H9 (cell line): ENCODE data around the gene NUDT3. TPM values are rescaled to one million over a fixed set of nuclear protein-coding genes. Genes with fewer than 3 reads are reported as not detected.

ENCODE experiments used
- DNase-seq: peaks from one replicate; pipeline ENCODE4 v3.0.0-alpha.2; 2017
- H2AFZ ChIP-seq: one replicate; pipeline ENCODE4 v1.6.1; 2013; ENCODE audit warnings: mild to moderate bottlenecking, low read length, control low read depth, moderate library complexity
- H2AK5ac ChIP-seq: 2 replicates; pipeline ENCODE4 v1.6.1; 2013; ENCODE audit warnings: low read length, control low read depth, mixed read lengths; ENCODE audit not compliant: insufficient read length
- H2BK120ac ChIP-seq: one replicate; pipeline ENCODE4 v1.6.1; 2013; ENCODE audit warnings: low read depth, mild to moderate bottlenecking, low read length, control low read depth, inconsistent platforms; ENCODE audit not compliant: poor library complexity, severe bottlenecking
- H2BK12ac ChIP-seq: 2 replicates; pipeline ENCODE4 v1.6.1; 2013; ENCODE audit warnings: low read length, control low read depth, mixed read lengths, low read depth; ENCODE audit not compliant: insufficient read length
- H2BK15ac ChIP-seq: 2 replicates; pipeline ENCODE4 v1.6.1; 2013; ENCODE audit warnings: low read depth, low read length, control low read depth
- H2BK20ac ChIP-seq: one replicate; pipeline ENCODE4 v1.6.1; 2013; ENCODE audit warnings: low read depth, mild to moderate bottlenecking, low read length, control low read depth, inconsistent platforms; ENCODE audit not compliant: poor library complexity, severe bottlenecking
- H2BK5ac ChIP-seq: 2 replicates; pipeline ENCODE4 v1.6.1; 2013; ENCODE audit warnings: low read length, control low read depth, mixed read lengths; ENCODE audit not compliant: insufficient read length
- H3K14ac ChIP-seq: 2 replicates; pipeline ENCODE4 v1.6.1; 2013; ENCODE audit warnings: low read length, control low read depth; ENCODE audit not compliant: insufficient read depth
- H3K18ac ChIP-seq: 2 replicates; pipeline ENCODE4 v1.6.1; 2013; ENCODE audit warnings: low read depth, mild to moderate bottlenecking, mixed read lengths, low read length, control low read depth; ENCODE audit not compliant: insufficient read length
- H3K23ac ChIP-seq: 2 replicates; pipeline ENCODE4 v1.6.1; 2013; ENCODE audit warnings: low read length, control low read depth, mixed read lengths, low read depth; ENCODE audit not compliant: insufficient read length
- H3K23me2 ChIP-seq: 2 replicates; pipeline ENCODE4 v1.6.1; 2013; ENCODE audit warnings: low read depth, mild to moderate bottlenecking, mixed read lengths, low read length, control low read depth; ENCODE audit not compliant: insufficient read length, poor library complexity, severe bottlenecking
- H3K27ac ChIP-seq: 2 replicates; pipeline ENCODE4 v1.5.1; 2013; ENCODE audit warnings: low read length, control low read depth, mixed read lengths, low read depth; ENCODE audit not compliant: insufficient read length
- H3K27me3 ChIP-seq: 2 replicates; pipeline ENCODE4 v1.6.1; 2013; ENCODE audit warnings: low read length, control low read depth, inconsistent platforms; ENCODE audit not compliant: insufficient read depth
- H3K4ac ChIP-seq: 2 replicates; pipeline ENCODE4 v1.6.1; 2013; ENCODE audit warnings: low read depth, mild to moderate bottlenecking, control low read depth, inconsistent platforms, low read length, moderate library complexity
- H3K4me1 ChIP-seq: 2 replicates; pipeline ENCODE4 v1.6.1; 2013; ENCODE audit warnings: low read length, control low read depth, inconsistent platforms; ENCODE audit not compliant: insufficient read depth
- H3K4me2 ChIP-seq: 2 replicates; pipeline ENCODE4 v1.6.1; 2013; ENCODE audit warnings: low read length, control low read depth, mixed read lengths; ENCODE audit not compliant: insufficient read length, insufficient read depth
- H3K56ac ChIP-seq: 2 replicates; pipeline ENCODE4 v1.6.1; 2013; ENCODE audit warnings: low read depth, mild to moderate bottlenecking, mixed read lengths, low read length, control low read depth; ENCODE audit not compliant: insufficient read length
- H3K79me1 ChIP-seq: 2 replicates; pipeline ENCODE4 v1.6.1; 2013; ENCODE audit warnings: low read depth, mild to moderate bottlenecking, moderate library complexity, low read length, control low read depth, inconsistent platforms; ENCODE audit not compliant: insufficient read depth, poor library complexity, severe bottlenecking
- H3K79me2 ChIP-seq: 2 replicates; pipeline ENCODE4 v1.6.1; 2013; ENCODE audit warnings: low read length, control low read depth, inconsistent platforms; ENCODE audit not compliant: insufficient read depth
- H3K9ac ChIP-seq: 2 replicates; pipeline ENCODE4 v1.6.1; 2013; ENCODE audit warnings: low read length, control low read depth, mixed read lengths; ENCODE audit not compliant: insufficient read length; ENCODE audit errors: extremely low read depth
- H3K9me3 ChIP-seq: one replicate; pipeline ENCODE4 v1.6.1; 2013; ENCODE audit warnings: low read depth, low read length, inconsistent platforms; ENCODE audit not compliant: control insufficient read depth
- H3T11ph ChIP-seq: one replicate; pipeline ENCODE4 v1.6.1; 2013; ENCODE audit warnings: mild to moderate bottlenecking, low read length, control low read depth, inconsistent platforms
- H4K20me1 ChIP-seq: one replicate; pipeline ENCODE4 v1.6.1; 2013; ENCODE audit not compliant: control insufficient read depth, insufficient read length, insufficient read depth
- H4K5ac ChIP-seq: 2 replicates; pipeline ENCODE4 v1.6.1; 2013; ENCODE audit warnings: low read depth, mild to moderate bottlenecking, mixed read lengths, low read length, control low read depth; ENCODE audit not compliant: insufficient read length
- H4K8ac ChIP-seq: replicated peaks from 2 replicates; pipeline ENCODE4 v1.6.1; 2013; ENCODE audit warnings: low read length, control low read depth, mixed read lengths, low read depth; ENCODE audit not compliant: insufficient read length
- H4K91ac ChIP-seq: 2 replicates; pipeline ENCODE4 v1.6.1; 2013; ENCODE audit warnings: low read depth, mild to moderate bottlenecking, moderate library complexity, mixed read lengths, low read length, control low read depth; ENCODE audit not compliant: insufficient read length
- H3K27ac Mint-ChIP-seq, 3 experiments: 2 replicates in 2 of 3; 3 replicates in 1 of 3; pipeline ENCODE4 v1.8.0; 2020 to 2021; ENCODE audit warnings: mixed read lengths in 3 of 3, mild to moderate bottlenecking in 1 of 3, moderate library complexity in 1 of 3
- H3K27me3 Mint-ChIP-seq: 2 replicates; pipeline ENCODE4 v1.8.0; 2021; ENCODE audit warnings: low read depth, mild to moderate bottlenecking, moderate library complexity, mixed read lengths
- H3K36me3 Mint-ChIP-seq, 3 experiments: 2 replicates in 2 of 3; 3 replicates in 1 of 3; pipeline ENCODE4 v1.8.0; 2020 to 2021; ENCODE audit warnings: low read depth in 3 of 3, mixed read lengths in 3 of 3; ENCODE audit not compliant: insufficient read depth in 1 of 3
- H3K4me1 Mint-ChIP-seq, 2 experiments: 2 replicates each; pipeline ENCODE4 v1.8.0; 2020; ENCODE audit warnings: mixed read lengths in 2 of 2
- H3K4me3 Mint-ChIP-seq, 2 experiments: 2 replicates in 1 of 2; 3 replicates in 1 of 2; pipeline ENCODE4 v1.8.0; 2020 to 2021; ENCODE audit warnings: mild to moderate bottlenecking in 2 of 2, mixed read lengths in 2 of 2, moderate library complexity in 1 of 2
- H3K9me3 Mint-ChIP-seq, 2 experiments: 2 replicates in 1 of 2; 3 replicates in 1 of 2; pipeline ENCODE4 v1.8.0; 2020; ENCODE audit warnings: mild to moderate bottlenecking in 2 of 2, mixed read lengths in 2 of 2, moderate library complexity in 1 of 2
- WGBS: extraction: QIAGEN DNeasy Blood & Tissue Kit; methylation state at CpG from one replicate; pipeline ENCODE4 v1.1.7; 2013; ENCODE audit warnings: missing lambda C conversion rate, low lambda C conversion rate, mixed read lengths; ENCODE audit not compliant: insufficient read length; ENCODE audit errors: extremely low coverage; 5-methylcytosine and 5-hydroxymethylcytosine counted together
- total RNA-seq: library from RNA; stranded (reverse); gene quantifications from 2 replicates; pipeline ENCODE4 v1.2.1, GENCODE V29; 2021
- TF ChIP-seq, protein P1 (sequence below): fragments of 200-600 bp; sonication (generic); conservative IDR thresholded peaks from 3 replicates; pipeline ENCODE4 v1.8.0; 2021; ENCODE audit warnings: antibody characterized with exemption, mild to moderate bottlenecking

NUDT3 gene
- total RNA-seq, 1 experiment from 2014 or later = 23.6 TPM

GRCh38 chr6:34289137-34289536, 103.3 kb downstream of the NUDT3 start:
- Histone ChIP-seq H4K20me1 (no peaks in the 10 kb centered on the region), H3K23ac (no peak overlapping the region), H3K4me2 (no peak overlapping the region), H3K4me1 (no peaks in the 10 kb centered on the region), H2BK12ac (no peak overlapping the region), H3K18ac (no peak overlapping the region), H4K5ac (no peak overlapping the region), H3K56ac (no peak overlapping the region), H3K9me3 (no peaks in the 10 kb centered on the region), H3K27ac (no peak overlapping the region), H3T11ph (no peak overlapping the region), H2BK5ac (no peak overlapping the region), H3K79me1 (no peaks in the 10 kb centered on the region), H3K79me2 (no peaks in the 10 kb centered on the region), H2AFZ (no peak overlapping the region), H2BK120ac (no peak overlapping the region), H4K91ac (no peak overlapping the region), H3K27me3 (no peaks in the 10 kb centered on the region), H4K8ac (no peak overlapping the region), H2BK15ac (no peak overlapping the region), H2AK5ac (no peak overlapping the region), H3K23me2 (no peaks in the 10 kb centered on the region), H3K4ac (no peak overlapping the region), H3K9ac (no peak overlapping the region), H2BK20ac (no peak overlapping the region), H3K14ac (no peak overlapping the region)
- H3K4me1 Mint-ChIP-seq = no peaks in the 10 kb centered on the region
- no peaks in the 10 kb centered on the region for H3K27me3 Mint-ChIP-seq
- no peak overlapping the region for H3K4me3 Mint-ChIP-seq
- DNase-seq = no peak
- WGBS = no CpG with 5 or more reads among the region's 11 CpGs
- peaks cover 9 to 42% (median 27%) of the 10 kb centered on the region in 3 experiments; a peak in 6 of 7 replicates for H3K36me3 Mint-ChIP-seq
- TF ChIP-seq, protein P1, sequence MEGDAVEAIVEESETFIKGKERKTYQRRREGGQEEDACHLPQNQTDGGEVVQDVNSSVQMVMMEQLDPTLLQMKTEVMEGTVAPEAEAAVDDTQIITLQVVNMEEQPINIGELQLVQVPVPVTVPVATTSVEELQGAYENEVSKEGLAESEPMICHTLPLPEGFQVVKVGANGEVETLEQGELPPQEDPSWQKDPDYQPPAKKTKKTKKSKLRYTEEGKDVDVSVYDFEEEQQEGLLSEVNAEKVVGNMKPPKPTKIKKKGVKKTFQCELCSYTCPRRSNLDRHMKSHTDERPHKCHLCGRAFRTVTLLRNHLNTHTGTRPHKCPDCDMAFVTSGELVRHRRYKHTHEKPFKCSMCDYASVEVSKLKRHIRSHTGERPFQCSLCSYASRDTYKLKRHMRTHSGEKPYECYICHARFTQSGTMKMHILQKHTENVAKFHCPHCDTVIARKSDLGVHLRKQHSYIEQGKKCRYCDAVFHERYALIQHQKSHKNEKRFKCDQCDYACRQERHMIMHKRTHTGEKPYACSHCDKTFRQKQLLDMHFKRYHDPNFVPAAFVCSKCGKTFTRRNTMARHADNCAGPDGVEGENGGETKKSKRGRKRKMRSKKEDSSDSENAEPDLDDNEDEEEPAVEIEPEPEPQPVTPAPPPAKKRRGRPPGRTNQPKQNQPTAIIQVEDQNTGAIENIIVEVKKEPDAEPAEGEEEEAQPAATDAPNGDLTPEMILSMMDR = no peak
- H3K27ac Mint-ChIP-seq = no peak overlapping the region
- H3K9me3 Mint-ChIP-seq = no peaks in the 10 kb centered on the region
